ENCODE results near the gene DMRT3. TPM values are rescaled to one million over a fixed set of nuclear protein-coding genes. Genes with fewer than 3 reads are reported as not detected.

The DMRT3 gene
- total and polyA plus RNA-seq, 2 of the 8 experiments (the other 6 are each of a cell fraction or from before 2014, with no cell fraction given), result not detected

- POLR2A ChIA-PET (ENCODE audit: partially characterized antibody), result interaction anchor here (1.2 to 2.0 kb wide), 2 partner anchors 8 to 17 kb away, joined by 3 to 6 read pairs; no protein-coding TSS in a partner anchor
- WGBS, 2 experiments (ENCODE audit: extremely low coverage in 1 of 2, insufficient coverage in 1 of 2, insufficient read length in 1 of 2, insufficient replicate concordance in 2 of 2, low coverage in 1 of 2, low lambda C conversion rate in 2 of 2, missing lambda C conversion rate in 1 of 2), result 54% methylated on average over 2 of the region's 2 CpGs; no CpG with 5 or more reads in 1 of the 2 experiments
- Histone ChIP-seq H3K4me3 (ENCODE audit: extremely low read depth in 1 of 4, insufficient read depth in 2 of 4, low read depth in 3 of 4, low read length in 4 of 4) (no peak overlapping the region), H3K79me1 (ENCODE audit: low read depth, low read length) (no peaks in the 10 kb centered on the region), H3K23me2 (ENCODE audit: low read depth, low read length) (peaks cover 10% of the 10 kb centered on the region; the same call in 1 of the 2 replicates), H3K18ac (ENCODE audit: extremely low read depth, low read length) (no peak overlapping the region), H3K36me3 (ENCODE audit: control insufficient read depth in 2 of 4, insufficient read depth in 4 of 4, low read length in 3 of 4) (peaks cover 0 to 10% (median 0%) of the 10 kb centered on the region in 4 experiments; a peak in 1 of 8 replicates), H2AK5ac (ENCODE audit: low read depth, low read length) (no peak overlapping the region), H2BK5ac (ENCODE audit: low read depth, low read length) (no peak overlapping the region), H2BK120ac (replicated peaks; ENCODE audit: low read depth, low read length) (no peak overlapping the region), H3K27me3 (replicated peaks in 1 of 4; ENCODE audit: control insufficient read depth in 3 of 4, extremely low read depth in 1 of 4, insufficient read depth in 3 of 4, low read length in 3 of 4) (peaks cover 58 to 87% (median 80%) of the 10 kb centered on the region in 4 experiments), H2BK20ac (ENCODE audit: low read length) (no peak overlapping the region), H3K4ac (replicated peaks; ENCODE audit: insufficient read length, low read depth, low read length) (no peak overlapping the region), H3K14ac (ENCODE audit: insufficient read length) (no peak overlapping the region), H4K8ac (ENCODE audit: extremely low read depth, insufficient read depth, low read length) (no peak overlapping the region), H3K4me2 (ENCODE audit: insufficient read depth in 1 of 2, low read depth in 2 of 2, low read length in 2 of 2) (no peak overlapping the region), H3K79me2 (ENCODE audit: control insufficient read depth in 1 of 2, insufficient read depth in 2 of 2, low read length in 2 of 2) (no peaks in the 10 kb centered on the region), H4K91ac (replicated peaks; ENCODE audit: insufficient read length, low read length) (no peak overlapping the region), H2BK12ac (ENCODE audit: low read depth, low read length) (no peak overlapping the region), H4K20me1 (replicated peaks in 1 of 2; ENCODE audit: control insufficient read depth in 1 of 2, insufficient read depth in 2 of 2, low read length in 2 of 2) (peaks cover 8 to 18% of the 10 kb centered on the region in 2 experiments), H2AFZ (ENCODE audit: low read length) (no peak overlapping the region), H2BK15ac (ENCODE audit: low read length) (no peak overlapping the region), H3K9ac (replicated peaks in 1 of 4; ENCODE audit: extremely low read depth in 1 of 4, low read depth in 3 of 4, low read length in 3 of 4) (no peak overlapping the region), H3K4me1 (replicated peaks in 1 of 4; ENCODE audit: control insufficient read depth in 3 of 4, insufficient read depth in 4 of 4, low read length in 3 of 4) (peaks cover 3 to 20% (median 12%) of the 10 kb centered on the region in 4 experiments; a peak in 6 of 7 replicates), H3K9me3 (ENCODE audit: insufficient read depth in 2 of 2, low read depth in 1 of 2, low read length in 1 of 2) (no peaks in the 10 kb centered on the region), H3K23ac (ENCODE audit: insufficient read length) (no peak overlapping the region), H4K5ac (ENCODE audit: insufficient read length, low read depth, low read length) (no peak overlapping the region), H3K27ac (ENCODE audit: low read depth, low read length) (no peak overlapping the region), H3K56ac (replicated peaks; ENCODE audit: insufficient read length, low read depth, low read length) (no peak overlapping the region)
- no peak for FAIRE-seq
- no peak for DNase-seq (ENCODE audit: low read depth in 1 of 2, low spot score in 2 of 2)
- CTCF ChIA-PET (ENCODE audit: partially characterized antibody), result interaction anchor here (0.6 to 7.5 kb wide), 8 partner anchors 9 to 1107 kb away, joined by 3 to 108 read pairs (median 3); no protein-coding TSS in a partner anchor
- TF ChIP-seq EP300 (IDR thresholded peaks at IDR 0.05; ENCODE audit: borderline replicate concordance in 1 of 2, low read depth in 2 of 2, low read length in 2 of 2) (no peak), HDAC2 (IDR thresholded peaks at IDR 0.05; ENCODE audit: borderline replicate concordance in 1 of 2, low read depth in 2 of 2, low read length in 2 of 2) (no peak), GTF2F1 (IDR thresholded peaks at IDR 0.05; ENCODE audit: borderline replicate concordance, low read depth, low read length) (no peak), SUZ12 (IDR thresholded peaks at IDR 0.05; ENCODE audit: low read length) (no peak), JUN (IDR thresholded peaks at IDR 0.05; ENCODE audit: low read depth, low read length) (no peak), CREB1 (IDR thresholded peaks at IDR 0.05) (no peak), SAP30 (IDR thresholded peaks at IDR 0.05; ENCODE audit: insufficient read depth, insufficient replicate concordance, low read length) (no peak), RFX5 (IDR thresholded peaks at IDR 0.05; ENCODE audit: borderline replicate concordance, low read depth, low read length) (no peak), MAX (IDR thresholded peaks at IDR 0.05) (no peak), SP1 (IDR thresholded peaks at IDR 0.05; ENCODE audit: low read depth, low read length) (no peak)
Observed at GRCh38 chr9:979983-980382, 3.5 kb downstream of the DMRT3 start.
